GM21515 (cell line): ENCODE results near the gene LYPD6.

Experiments used
- ATAC-seq: cut with Tn5 transposase; IDR thresholded peaks from one replicate; pipeline ENCODE4 v1.9.1; 2021; ENCODE audit not compliant: unreplicated experiment

LYPD6 gene

DNA sequence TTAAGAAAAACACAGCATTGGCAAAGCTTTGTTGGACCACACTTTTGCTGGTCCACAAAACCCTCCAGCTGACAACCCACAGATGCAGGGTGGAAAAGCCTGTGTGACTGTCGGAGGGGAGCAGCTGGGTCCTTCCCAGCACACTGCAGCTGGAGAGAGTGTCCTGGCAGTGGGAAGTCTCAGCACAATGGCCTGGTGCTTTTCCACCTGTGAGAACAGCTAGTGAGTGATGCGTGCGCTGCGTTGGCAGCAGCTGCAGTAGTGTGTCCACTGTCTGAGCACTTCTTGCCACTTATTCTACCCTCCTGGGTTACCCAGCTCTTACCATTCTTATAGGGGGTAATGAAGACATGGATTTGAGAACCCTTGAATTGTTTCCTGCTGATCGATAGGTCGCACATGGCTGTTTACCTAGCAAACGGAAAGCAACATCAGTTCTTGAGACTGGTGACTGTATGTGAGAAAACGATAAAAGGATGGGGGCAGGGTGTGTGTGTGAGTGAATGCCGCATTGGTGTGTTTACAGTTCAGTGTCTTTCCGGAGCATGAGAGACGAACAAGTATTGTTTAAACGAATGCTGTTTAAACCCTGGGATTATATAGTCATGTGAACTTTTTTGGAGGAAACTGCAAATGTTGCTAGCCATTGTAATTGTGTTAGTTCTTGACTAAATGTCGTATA is 69.7 kb downstream of the LYPD6 start:
- no peak for ATAC-seq

- no peak for ATAC-seq
Observed at GRCh38 chr2:149400997-149401396, 70.6 kb downstream of the LYPD6 start.

- no peak for ATAC-seq
Observed at GRCh38 chr2:149409506-149409905, 79.1 kb downstream of the LYPD6 start.

- no peak for ATAC-seq
Observed at GRCh38 chr2:149410701-149411484, 80.5 kb downstream of the LYPD6 start.

GRCh38 chr2:149413487-149413886 is 83.1 kb downstream of the LYPD6 start:
- ATAC-seq, result no peak

DNA sequence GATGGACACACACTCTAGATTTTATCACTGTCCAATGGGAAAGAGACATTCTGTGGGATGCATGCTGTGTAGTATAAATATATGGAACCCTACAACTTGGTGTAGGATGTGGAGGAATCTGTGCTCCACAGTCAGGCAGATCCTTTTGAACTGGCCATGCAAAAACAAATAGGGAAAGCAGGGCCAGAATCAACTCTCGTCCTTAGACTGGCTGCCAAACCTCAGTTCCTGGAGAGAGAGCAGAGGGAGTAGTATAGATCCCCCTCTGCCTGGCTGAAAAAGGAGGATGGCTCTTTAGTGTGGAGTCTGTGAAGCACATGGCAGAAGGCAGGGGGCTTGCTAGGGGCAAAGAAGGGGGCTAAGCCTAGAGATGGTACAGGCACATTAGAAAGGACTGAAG is 84.7 kb downstream of the LYPD6 start:
- ATAC-seq, result no peak

DNA sequence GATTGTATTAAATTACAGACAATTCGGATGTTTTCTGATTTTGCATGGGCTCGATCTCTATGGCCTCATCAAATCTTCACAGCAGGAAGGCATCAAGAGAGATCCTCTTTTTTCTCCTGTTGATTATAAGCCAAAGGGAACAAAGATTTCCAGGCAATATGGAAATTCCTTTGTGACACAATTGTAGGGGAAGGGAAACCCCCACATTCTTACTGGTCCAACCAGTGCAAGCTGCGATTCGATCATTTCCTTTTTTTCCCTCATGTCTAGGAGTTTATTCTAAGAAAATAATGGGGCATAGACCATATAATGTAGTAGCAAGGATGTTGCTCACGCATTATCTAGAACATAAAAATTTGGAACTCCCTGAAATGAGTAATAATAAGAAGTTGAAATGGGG is 87.7 kb downstream of the LYPD6 start:
- no peak for ATAC-seq

GRCh38 chr2:149420053-149420963 is 89.9 kb downstream of the LYPD6 start:
- no peak for ATAC-seq

DNA sequence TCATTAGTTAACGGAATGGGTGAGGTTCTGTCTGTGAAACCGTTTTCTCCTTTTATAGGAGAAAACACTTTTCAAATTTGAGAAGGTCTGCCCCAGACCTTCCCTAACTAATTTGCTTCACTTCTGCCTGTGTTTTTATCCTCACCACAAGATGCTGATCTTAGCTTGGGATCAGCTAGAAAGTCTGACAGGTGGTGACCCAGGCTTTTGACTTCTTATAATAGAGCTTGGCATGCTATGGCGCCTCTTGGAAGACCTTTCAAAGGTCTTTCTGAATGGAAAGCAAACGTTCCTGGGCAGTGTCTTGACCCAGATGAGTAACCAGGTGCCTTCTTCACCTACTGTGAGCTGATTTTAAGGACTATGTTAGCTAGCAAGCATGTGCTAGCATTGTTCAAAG is 91.4 kb downstream of the LYPD6 start:
- ATAC-seq, result no peak

GRCh38 chr2:149422337-149422990 is 92.1 kb downstream of the LYPD6 start:
- no peak for ATAC-seq

GRCh38 chr2:149422991-149423338 is 92.6 kb downstream of the LYPD6 start:
- ATAC-seq, result no peak

- ATAC-seq, result no peak
Observed at GRCh38 chr2:149423630-149424029, 93.2 kb downstream of the LYPD6 start.

DNA sequence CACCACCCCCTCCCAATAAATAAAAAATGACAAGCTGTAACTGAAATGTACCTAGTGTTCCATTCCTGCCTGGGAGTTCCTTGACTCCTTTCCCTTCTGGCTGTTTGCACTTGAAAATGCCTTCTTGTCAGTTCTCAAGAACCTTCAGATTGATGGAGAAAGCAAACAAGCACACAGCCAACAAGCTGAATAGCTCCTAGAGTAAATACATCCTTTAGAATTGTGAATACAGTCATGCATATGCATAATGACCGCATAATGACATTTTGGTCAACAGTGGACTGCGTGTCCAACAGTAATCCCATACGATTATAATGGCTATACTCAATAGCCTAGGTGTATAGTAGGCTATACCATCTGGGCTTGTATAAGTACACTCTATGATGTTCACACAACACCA is 97.0 kb downstream of the LYPD6 start:
- no peak for ATAC-seq

- ATAC-seq, result no peak
Observed at GRCh38 chr2:149428783-149429182, 98.4 kb downstream of the LYPD6 start.

DNA sequence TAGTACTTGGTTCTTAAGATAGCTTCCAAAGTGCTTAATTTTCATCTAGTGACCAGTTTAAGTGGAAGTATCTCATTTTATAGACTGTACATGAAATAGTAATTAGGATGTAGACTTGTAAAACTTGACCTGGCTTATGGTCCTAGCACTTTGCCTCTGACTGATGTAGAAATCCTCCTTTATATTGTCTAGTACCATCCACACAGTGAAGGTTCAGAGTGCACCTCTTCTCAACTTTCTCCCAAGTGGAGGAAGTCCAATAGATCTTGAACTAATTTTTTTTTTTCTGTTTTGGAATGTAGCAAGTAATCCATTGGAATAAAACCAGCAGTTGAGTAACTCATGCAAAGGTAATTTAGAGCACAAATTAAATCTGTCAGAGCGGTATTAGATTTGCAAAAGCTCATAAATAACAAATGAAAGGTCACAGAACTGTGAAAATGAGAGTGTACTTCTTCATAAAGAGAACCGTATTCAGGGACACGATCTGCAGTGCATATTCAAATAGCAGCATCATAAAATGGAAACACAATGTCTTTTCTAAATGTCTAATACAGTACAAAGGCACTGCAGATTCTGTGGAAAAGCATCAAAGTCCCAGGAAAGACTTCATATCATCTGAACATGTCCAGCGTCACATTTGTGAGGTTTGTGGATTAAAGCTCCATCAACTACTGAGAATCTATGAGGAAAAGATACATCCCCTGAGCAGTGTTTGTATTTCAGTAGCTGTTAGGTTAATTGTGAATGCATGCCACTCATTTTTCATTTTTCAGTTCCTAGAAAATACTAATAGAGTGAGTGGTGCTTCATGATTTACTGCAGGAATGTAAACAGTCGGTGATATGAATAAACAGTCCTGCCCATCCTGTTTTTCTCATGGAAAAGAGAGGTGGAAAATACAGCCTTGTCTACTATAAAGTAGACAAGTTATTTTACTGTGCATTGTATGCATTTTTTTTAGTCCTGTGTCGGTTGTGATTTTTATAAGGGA is 100.7 kb downstream of the LYPD6 start:
- no peak for ATAC-seq

GRCh38 chr2:149438330-149438960 is 108.1 kb downstream of the LYPD6 start:
- ATAC-seq, result no peak

DNA sequence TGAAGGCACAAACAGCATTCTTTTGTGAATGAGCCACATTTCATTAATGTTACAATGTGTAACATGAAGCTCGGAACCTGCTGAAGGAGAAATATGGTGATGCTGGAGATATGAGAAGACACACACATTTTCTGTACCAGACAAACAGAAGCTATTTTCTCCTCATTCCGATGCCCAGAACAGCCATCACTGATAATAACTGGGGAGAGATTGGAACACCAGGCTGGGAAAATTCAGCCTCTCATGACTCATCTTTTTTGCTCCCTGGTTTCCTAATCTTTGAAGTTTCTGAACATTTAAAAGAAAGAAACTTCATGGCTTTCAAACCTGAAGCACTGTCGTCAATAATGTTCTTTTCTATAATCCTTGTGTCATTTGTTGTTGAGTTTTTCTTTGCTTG is 110.9 kb downstream of the LYPD6 start:
- ATAC-seq, result no peak

- no peak for ATAC-seq
Observed at GRCh38 chr2:149442346-149442745, 112.0 kb downstream of the LYPD6 start.

DNA sequence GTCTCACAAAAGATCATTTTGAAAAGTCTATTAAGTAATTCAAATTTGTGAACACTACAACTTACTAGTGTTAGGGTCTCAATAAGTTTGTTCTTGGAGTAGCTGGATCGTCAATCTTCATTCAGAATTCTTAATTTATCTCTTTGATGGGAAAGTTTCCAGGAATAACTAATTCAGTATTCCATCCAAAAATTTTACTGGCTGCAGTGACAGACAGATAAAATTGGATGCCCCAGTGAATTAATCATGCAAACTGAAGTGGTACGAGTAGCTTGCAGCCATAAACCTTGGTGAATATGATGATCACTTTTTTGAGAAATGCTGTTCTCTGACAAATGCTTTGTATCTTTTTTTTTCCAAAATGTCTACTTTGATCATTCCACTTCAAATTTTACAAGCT is 112.8 kb downstream of the LYPD6 start:
- ATAC-seq, result no peak

DNA sequence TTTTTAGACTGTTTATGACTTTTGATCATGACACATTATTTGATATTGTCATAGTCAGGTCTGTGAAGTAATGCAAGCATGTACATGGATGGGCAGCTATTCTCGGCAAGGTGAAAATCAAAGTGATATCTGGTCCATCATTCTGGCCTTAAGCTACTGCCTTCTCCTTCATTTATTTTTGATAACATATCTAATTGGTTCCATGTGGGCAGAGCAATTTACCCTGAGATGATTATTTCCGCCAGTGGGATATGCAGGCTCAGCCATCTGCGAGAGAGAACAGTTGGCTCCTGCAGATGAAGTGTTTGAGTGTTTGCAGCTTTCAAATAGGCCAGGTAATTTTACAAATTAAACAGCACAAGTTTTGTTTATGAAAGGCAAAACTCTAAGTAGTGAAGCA is 116.4 kb downstream of the LYPD6 start:
- no peak for ATAC-seq
